GM19324 (cell line): ENCODE measurements around the gene GLOD4.
"Not testable (repeated sequence)": the region's sequence is repeated elsewhere in the genome, so short reads cannot be mapped to it uniquely, and the experiment has no call there.

Experiments used
- ATAC-seq: cut with Tn5 transposase; IDR thresholded peaks from one replicate; pipeline ENCODE4 v1.9.1; 2021; ENCODE audit warnings: mild to moderate bottlenecking, moderate library complexity; ENCODE audit not compliant: unreplicated experiment, low FRiP score

Gene GLOD4

GRCh38 chr17:784143-784542 is 2.1 kb upstream of the GLOD4 start:
- ATAC-seq = no peak

GRCh38 chr17:778096-778495 is 4.0 kb downstream of the GLOD4 start:
- no peak for ATAC-seq

- ATAC-seq = no peak
Measured at GRCh38 chr17:774313-774584, 7.8 kb downstream of the GLOD4 start.

GRCh38 chr17:773467-774312 is 8.4 kb downstream of the GLOD4 start:
- ATAC-seq = no peak

GRCh38 chr17:773016-773415 is 9.1 kb downstream of the GLOD4 start:
- ATAC-seq = no peak

GRCh38 chr17:767076-767475 is 15.0 kb downstream of the GLOD4 start:
- no peak for ATAC-seq

- no peak for ATAC-seq
Measured at GRCh38 chr17:760371-760770, 21.7 kb downstream of the GLOD4 start.

GRCh38 chr17:759964-760363 is 22.1 kb downstream of the GLOD4 start:
- ATAC-seq = no peak

GRCh38 chr17:756010-756567 is 26.0 kb downstream of the GLOD4 start:
- not testable (repeated sequence) for ATAC-seq

GRCh38 chr17:755319-755961 is 26.6 kb downstream of the GLOD4 start:
- ATAC-seq = not testable (repeated sequence)

- no peak for ATAC-seq
Measured at GRCh38 chr17:753418-753817, 28.7 kb downstream of the GLOD4 start.

- ATAC-seq = no peak
Measured at GRCh38 chr17:752620-753219, 29.4 kb downstream of the GLOD4 start.

- peak; percentile 92 for ATAC-seq
Measured at GRCh38 chr17:752002-752619, 30.0 kb downstream of the GLOD4 start, which contains the start of gene GEMIN4. Gene GEMIN4 (minus strand): TSS chr17:752264. CDS start chr17:752142, 122 bp downstream.

GRCh38 chr17:751269-752001 is 30.6 kb downstream of the GLOD4 start:
- ATAC-seq = peak; percentile 36

GRCh38 chr17:750431-751037 is 31.5 kb downstream of the GLOD4 start:
- ATAC-seq = no peak

- ATAC-seq = not testable (repeated sequence)
Measured at GRCh38 chr17:749359-749758, 32.7 kb downstream of the GLOD4 start.

GRCh38 chr17:748604-749003 is 33.5 kb downstream of the GLOD4 start:
- not testable (repeated sequence) for ATAC-seq

- ATAC-seq = no peak
Measured at GRCh38 chr17:746783-747629, 35.1 kb downstream of the GLOD4 start.

- ATAC-seq = no peak
Measured at GRCh38 chr17:746181-746580, 35.9 kb downstream of the GLOD4 start.
